HG03378 (cell line): Measurements from ENCODE around the gene HMBS.
A peak's percentile ranks its signal among the peaks of the same experiment; 100 is the strongest.
"Not testable (repeated sequence)": the region's sequence is repeated elsewhere in the genome, so short reads cannot be mapped to it uniquely, and the experiment has no call there.

Source experiments
- ATAC-seq: cut with Tn5 transposase; IDR thresholded peaks from one replicate; pipeline ENCODE4 v1.9.1; 2021; ENCODE audit warnings: mild to moderate bottlenecking, moderate library complexity; ENCODE audit not compliant: unreplicated experiment

Gene HMBS

DNA sequence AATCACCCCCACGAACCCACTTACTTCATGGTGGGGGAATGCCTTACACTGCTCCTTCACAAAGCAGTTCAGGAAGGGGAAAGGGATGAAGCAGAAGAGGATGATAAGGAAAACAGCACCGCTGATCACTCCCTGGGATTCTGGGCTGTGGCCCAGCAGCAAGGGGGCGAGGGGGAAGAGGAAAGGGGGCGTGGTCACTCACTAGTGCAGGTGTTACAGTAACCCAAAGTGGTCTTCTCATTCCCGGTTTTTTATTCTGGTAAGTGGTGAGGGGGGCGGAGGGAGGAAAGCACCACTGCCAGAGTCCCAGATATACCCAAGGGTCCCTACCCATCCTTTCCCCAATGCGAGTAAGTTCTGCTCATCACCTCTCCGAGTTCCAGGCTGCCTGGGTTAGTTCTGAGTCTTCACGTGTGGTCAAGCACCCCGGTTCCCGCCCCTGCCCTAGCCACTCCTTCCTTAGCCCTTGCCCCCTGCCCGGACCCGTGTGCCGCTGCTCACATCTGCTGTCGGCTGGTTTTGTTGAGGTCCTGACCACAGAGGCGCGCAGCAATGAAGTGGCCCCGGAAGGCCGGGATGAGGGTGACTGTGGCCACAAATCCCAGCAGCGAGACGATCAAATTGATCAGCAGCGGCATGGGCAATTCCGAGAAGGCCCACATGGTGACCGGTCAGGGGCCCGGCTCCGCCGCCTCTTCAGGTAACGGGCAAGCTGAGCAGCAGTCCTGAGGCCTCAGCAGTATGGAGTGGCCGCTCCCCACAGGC, 16.5 kb downstream of the HMBS start:
- ATAC-seq, result no peak

DNA sequence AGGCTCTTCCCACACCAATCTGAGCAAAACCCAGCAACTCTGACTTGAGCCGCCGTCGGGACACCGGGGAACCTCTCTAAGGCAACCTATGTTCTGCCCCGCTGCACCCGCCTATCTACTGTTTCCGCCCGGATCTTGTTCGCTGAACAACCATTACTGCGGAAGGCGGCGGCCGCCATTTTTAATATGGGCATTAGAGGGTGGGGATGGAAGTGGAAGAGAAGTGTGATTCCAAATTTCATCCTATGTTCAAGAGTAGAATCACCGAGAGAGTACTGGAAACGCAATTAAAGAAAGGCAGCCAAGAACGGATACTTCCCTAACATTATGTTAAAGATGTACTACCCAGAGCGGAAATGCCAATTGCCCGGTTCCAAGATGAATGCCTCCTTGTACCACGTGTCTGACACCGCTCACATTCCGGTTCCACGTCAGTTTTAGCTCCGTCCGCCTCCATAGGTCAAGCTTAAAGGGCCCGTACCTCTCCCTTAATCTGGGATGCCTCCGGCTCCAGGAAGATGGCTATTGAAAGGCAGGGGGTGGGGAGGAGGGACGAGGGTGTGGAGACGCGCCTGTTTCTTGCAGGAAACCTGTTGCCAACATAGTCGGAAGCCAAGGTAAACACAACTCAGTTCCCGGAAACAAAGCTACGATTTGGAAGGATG, 17.2 kb downstream of the HMBS start, which contains the start of gene DPAGT1:
TSS of gene DPAGT1 (minus strand) at position 95 of the 665 bp plus-strand sequence. CDS start 198 bp downstream, outside the sequence.
- peak; percentile 72 for ATAC-seq

DNA sequence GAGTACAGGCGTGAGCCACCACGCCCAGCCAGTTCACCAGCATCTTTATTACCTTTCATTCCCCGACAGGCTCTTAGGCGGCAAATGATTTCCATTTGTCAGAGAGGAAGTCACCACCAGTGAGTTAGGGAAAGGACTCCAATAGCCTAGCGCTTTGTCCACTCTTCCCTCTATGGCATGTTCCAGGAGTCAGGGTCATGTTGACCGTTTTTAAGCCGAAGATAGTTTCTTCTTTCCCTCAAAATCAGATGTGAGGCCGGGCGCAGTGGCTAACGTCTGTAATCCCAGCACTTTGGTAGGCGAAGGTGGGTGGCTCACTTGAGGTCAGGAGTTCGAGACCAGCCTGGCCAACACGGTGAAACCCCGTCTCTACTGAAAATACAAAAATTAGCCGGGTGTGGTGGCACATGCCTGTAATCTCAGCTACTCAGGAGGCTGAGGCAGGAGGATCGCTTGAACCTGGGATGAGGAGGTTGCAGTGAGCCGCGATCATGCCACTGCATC, 18.5 kb downstream of the HMBS start:
- ATAC-seq, result not testable (repeated sequence)

GRCh38 chr11:119103793-119104192, 19.1 kb downstream of the HMBS start:
- ATAC-seq, result no peak

GRCh38 chr11:119106564-119107537, 22.2 kb downstream of the HMBS start, which contains the start of gene C2CD2L:
TSS of gene C2CD2L (plus strand) at chr11:119107344. CDS start at chr11:119107742, 398 bp downstream.
- ATAC-seq, result no peak

GRCh38 chr11:119107538-119108145, 23.0 kb downstream of the HMBS start:
- no peak for ATAC-seq

DNA sequence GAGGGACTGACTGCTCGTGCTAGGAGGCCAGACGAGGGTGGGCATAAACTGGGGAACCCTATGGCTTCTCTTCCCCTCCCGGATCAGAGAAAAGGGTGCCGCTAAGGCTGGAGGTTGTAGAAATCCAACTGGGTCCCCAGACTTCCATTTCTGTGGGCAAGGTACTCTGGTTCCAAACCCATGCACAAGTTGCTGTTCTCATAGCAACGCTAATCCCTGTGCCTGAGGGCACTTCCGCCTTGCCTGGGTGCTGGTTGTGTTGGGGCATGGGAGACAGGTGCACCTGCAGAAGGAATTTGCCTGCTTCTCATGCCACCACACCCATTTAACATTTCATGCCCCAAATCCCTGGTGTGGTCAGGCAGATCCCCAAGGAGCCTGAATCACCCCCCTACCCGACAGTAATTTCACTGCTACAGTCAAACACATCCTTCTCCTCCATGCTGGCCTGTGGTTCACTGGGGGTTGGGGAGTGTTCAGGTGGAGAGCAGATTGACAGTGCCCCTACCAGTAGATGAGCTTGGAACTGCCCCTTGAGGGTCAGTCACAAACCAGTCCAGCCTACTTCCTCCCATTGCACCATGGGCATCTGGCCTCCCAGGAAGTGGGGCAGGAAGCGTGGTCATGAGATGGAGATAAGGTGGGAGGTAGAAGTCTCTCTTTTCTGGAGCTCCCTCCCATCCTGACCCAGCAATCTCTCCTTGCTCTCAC, 23.6 kb downstream of the HMBS start:
- ATAC-seq, result no peak

DNA sequence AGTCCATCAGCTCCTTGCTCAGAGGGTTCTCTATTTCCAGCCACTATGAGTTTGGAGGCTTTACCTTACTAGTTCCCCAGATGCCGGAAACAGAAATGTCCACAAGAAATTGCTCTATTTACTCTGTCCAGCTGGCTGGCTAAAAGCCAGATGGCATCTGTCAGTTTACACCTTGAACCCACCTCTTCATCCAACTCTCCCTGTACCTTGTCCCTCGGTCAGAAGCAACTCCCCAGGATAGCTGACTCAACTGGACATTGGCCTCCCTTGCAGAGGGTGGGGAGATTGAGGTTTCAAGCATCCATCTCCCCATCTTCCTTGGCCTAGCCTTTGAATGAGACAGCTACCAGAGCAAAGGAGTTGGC, 24.2 kb downstream of the HMBS start:
- ATAC-seq, result no peak

- ATAC-seq, result no peak
Observed at GRCh38 chr11:119109843-119110242, 25.2 kb downstream of the HMBS start.

DNA sequence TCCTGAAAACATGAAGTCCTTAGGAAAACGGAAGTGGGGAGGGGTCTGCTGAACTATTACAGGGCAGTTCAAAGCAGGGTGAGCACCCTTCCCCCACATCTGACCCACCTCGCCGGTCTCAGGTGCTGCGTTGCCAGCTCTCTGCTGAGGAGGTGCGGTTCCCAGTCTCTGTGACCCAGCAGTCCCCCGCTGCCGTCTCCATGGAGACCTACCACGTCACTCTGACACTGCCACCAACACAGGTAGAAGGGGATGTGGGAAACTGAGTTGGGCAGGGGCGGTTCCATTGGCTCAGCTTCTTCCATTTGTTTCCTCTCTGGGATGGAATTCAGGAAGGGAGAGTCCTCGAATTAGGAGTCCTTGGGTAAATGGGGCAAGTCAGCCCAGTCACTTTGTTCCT, 25.8 kb downstream of the HMBS start:
- no peak for ATAC-seq

DNA sequence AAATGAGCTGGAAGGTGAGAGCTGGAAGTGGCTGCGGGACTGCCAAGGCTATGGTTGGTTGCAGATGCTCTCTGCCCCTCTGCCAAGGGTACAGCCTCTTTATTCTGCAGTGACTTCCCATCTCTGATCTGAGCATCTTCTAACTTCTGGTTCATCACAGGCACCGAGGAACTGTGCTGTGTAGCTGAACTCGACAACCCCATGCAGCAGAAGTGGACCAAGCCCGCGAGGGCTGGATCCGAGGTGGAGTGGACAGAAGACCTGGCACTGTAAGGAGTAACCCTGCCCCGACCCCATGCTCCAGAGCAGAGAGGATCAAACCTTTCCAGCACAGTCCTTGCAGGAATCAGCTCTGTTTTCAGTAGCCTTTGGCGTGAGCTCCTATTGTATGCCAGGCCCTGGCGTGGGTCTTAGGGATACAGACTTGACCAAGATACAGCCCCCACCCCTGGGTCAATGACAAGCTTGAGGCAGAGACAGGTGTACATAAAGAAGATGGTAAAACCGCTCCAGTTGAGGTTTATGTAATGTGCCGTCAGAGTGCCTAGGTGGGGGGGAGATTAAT, 26.8 kb downstream of the HMBS start:
- no peak for ATAC-seq

- ATAC-seq, result no peak
Observed at GRCh38 chr11:119112314-119113020, 27.8 kb downstream of the HMBS start.

DNA sequence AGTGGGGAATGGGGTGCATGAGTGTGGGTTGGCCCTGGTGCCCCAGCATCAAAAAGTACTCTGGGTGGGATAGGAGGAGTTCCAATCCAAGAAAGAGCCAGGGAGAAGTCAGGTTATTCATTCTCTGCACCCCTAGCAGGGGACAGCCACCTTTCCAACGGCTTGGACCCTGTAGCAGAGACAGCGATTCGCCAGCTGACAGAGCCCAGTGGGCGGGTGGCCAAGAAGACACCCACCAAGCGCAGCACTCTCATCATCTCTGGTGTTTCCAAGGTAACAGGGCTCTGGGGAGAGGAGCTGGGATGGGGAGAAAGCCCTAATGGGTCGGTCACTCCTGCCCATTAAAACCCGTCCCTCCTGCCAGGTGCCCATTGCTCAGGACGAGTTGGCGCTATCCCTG, 29.0 kb downstream of the HMBS start:
- ATAC-seq, result no peak

DNA sequence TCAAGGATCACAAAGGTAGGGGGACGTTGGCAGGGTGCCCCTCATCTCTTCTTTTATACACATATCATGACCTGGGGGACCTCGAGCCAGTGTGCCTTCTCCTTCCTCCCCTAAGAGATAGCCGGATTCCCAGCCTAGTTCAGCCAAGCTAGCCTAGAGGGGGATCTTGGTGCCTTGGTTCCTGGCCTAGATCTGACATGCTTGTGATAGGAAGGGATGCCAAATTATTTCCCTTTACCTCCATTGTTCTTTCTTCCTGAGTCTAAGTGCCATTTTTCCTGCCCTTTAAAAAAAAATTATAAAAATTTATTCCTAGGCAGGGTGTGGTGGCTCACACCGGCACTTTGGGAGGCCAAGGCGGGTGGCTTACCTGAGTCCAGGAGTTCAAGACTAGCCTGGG, 29.7 kb downstream of the HMBS start:
- no peak for ATAC-seq

DNA sequence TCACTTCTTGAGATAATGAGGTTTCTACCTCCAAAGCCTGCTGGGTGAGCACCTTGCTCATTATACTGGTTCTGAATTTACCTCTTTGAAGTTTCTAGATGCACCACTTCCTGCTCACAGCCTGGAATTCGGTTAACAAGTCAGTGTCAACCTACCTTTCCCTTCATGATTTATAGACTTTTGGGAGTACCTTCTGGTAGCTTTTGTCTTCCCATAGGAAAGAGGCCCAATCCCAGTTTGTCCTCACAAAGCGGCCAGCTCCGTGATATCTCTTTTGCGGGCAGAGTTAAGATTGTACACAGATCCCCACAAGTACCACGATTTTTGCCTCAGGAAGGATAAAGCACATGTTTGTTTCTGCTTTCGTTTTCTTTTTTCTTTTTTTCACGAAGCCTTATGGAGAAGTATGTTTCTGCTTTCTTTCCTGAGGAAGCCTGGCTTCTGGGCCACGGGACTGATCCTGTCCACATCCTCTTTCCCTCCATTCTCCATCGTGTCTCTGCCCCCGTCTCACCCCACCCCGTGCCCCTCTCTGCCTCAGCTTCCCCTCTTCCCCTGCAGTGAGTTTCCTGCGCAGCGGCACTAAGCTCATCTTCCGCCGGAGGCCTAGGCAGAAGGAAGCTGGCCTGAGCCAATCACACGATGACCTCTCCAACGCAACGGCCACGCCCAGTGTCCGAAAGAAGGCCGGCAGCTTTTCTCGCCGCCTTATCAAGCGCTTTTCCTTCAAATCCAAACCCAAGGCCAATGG, 31.0 kb downstream of the HMBS start:
- ATAC-seq, result no peak

- no peak for ATAC-seq
Observed at GRCh38 chr11:119116235-119116594, 31.5 kb downstream of the HMBS start.

DNA sequence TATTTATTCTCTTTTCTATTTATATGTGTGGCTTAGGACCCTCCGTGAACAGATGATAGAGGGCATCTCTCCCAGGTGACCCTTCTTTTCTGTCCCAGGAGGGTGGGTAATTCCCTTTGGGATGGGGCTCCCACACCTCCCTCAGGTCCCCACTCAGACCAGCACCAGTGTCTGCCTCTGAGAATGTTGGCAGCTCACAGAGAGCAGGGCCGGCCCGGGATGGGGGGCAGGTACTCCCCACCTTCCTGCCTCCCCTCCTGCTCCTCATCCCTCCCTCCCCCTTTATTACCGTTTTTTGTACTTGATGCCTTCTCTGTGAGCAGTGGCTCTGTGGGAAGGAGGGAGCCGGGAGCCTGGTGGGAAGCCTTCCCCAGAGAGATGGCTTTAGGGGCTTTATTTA, 31.9 kb downstream of the HMBS start:
- no peak for ATAC-seq

DNA sequence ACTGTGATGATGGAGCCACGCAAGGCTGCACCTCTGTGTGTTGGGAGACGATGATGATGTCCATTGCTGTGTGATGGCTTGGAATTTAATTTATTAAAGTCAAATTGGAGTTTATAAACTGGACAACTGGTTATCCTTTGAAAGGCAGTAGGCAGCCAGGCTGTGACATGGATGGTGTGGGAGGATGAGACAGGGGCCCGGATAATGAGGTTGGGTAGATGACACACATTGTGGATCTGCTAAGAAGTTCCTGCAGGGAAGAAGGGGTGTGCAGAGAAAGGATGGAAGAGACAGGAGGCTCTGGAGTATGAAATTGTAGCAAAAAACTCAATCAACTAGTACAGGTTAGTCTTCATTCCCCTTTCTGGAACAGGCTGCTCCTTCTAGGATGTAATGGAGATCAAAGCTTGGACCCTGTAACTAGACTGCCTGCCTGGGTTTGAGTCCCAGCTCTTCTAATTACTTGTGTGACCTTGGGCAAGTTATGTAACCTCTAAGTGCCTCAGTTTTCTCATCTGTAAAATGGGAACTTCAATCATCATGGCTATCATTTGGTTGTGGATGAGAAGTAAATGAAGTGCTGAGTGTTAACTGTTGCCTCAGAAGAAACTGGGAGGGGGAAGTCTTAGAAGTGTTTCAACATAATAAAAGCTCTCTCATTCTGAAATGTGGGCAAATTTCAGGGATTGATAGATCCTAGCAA, 32.5 kb downstream of the HMBS start:
- ATAC-seq, result no peak
